GM12878 (cell line): ENCODE measurements around the gene RPS16. TPM values are rescaled to one million over a fixed set of nuclear protein-coding genes. Genes with fewer than 3 reads are reported as not detected.

ENCODE experiments used
- ATF7 ChIP-seq: fragments of 450-650 bp; IDR thresholded peaks from 2 replicates; pipeline ENCODE4 v1.6.1; 2016; ENCODE audit warnings: low read depth, mild to moderate bottlenecking
- BHLHE40 ChIP-seq, 2 experiments: fragments of 450-650 bp in 1 of 2; IDR thresholded peaks; 2 replicates each; pipeline ENCODE4 v1.6.1; 2011 to 2017; ENCODE audit warnings: low read depth in 2 of 2, borderline replicate concordance in 1 of 2, improper control_type of control experiment in 1 of 2, low read length in 1 of 2, mild to moderate bottlenecking in 1 of 2
- BRCA1 ChIP-seq: IDR thresholded peaks from 2 replicates; pipeline ENCODE4 v1.6.1; 2011; ENCODE audit warnings: low read depth, low read length, improper control_type of control experiment
- CTCF ChIP-seq, 3 experiments: IDR thresholded peaks in 2 of 3; conservative IDR thresholded peaks in 1 of 3; 2 replicates each; pipeline ENCODE4 v1.5.1; 2011; ENCODE audit warnings: low read depth in 3 of 3, low read length in 3 of 3, mild to moderate bottlenecking in 3 of 3, control low read depth in 2 of 3, moderate library complexity in 2 of 3, inconsistent platforms in 1 of 3, mixed read lengths in 1 of 3; ENCODE audit not compliant: control insufficient read depth in 2 of 3, insufficient read depth in 1 of 3; ENCODE audit errors: extremely low read depth in 1 of 3
- ETV6 ChIP-seq, 2 experiments: fragments of 450-650 bp in 1 of 2; IDR thresholded peaks in 1 of 2; conservative IDR thresholded peaks in 1 of 2; 2 replicates each; pipeline ENCODE4 v1.6.1; 2014; ENCODE audit warnings: antibody characterized with exemption in 1 of 2, borderline replicate concordance in 1 of 2, low read depth in 1 of 2, mild to moderate bottlenecking in 1 of 2, moderate library complexity in 1 of 2
- EZH2 ChIP-seq: IDR thresholded peaks from 2 replicates; pipeline ENCODE4 v1.6.1; 2012; ENCODE audit warnings: low read depth, mild to moderate bottlenecking, control low read depth, inconsistent platforms, low read length, borderline replicate concordance; ENCODE audit not compliant: control insufficient read depth
- FOS ChIP-seq: IDR thresholded peaks from 3 replicates; pipeline ENCODE4 v1.6.1; 2011; ENCODE audit warnings: borderline replicate concordance; ENCODE audit not compliant: insufficient read length; ENCODE audit errors: extremely low read depth
- FOXM1 ChIP-seq: IDR thresholded peaks from 2 replicates; pipeline ENCODE4 v1.6.1; 2012; ENCODE audit warnings: low read depth, mild to moderate bottlenecking, inconsistent platforms, low read length, moderate library complexity
- KLF5 ChIP-seq: fragments of 450-650 bp; IDR thresholded peaks from 2 replicates; pipeline ENCODE4 v1.6.1; 2014; ENCODE audit warnings: mild to moderate bottlenecking; ENCODE audit not compliant: partially characterized antibody
- PKNOX1 ChIP-seq: fragments of 450-650 bp; IDR thresholded peaks from 2 replicates; pipeline ENCODE4 v1.6.1; 2016; ENCODE audit warnings: mild to moderate bottlenecking
- RBBP5 ChIP-seq: fragments of 200-600 bp; sonication (generic); conservative IDR thresholded peaks from 2 replicates; pipeline ENCODE4 v1.6.1; 2016
- RCOR1 ChIP-seq: conservative IDR thresholded peaks from 2 replicates; pipeline ENCODE4 v1.6.1; 2012; ENCODE audit warnings: low read depth, low read length, improper control_type of control experiment
- SUPT20H ChIP-seq: IDR thresholded peaks from 2 replicates; pipeline ENCODE4 v1.6.1; 2011; ENCODE audit warnings: low read depth, mild to moderate bottlenecking, low read length, moderate library complexity, borderline replicate concordance; ENCODE audit not compliant: control insufficient read depth
- TAF1 ChIP-seq: IDR thresholded peaks from 2 replicates; pipeline ENCODE4 v1.6.1; 2011; ENCODE audit warnings: mild to moderate bottlenecking, low read depth, low read length, borderline replicate concordance
- TCF7 ChIP-seq: IDR thresholded peaks from 2 replicates; pipeline ENCODE4 v1.6.1; 2014; ENCODE audit warnings: antibody characterized with exemption, borderline replicate concordance
- ZBTB11 ChIP-seq: fragments of 450-650 bp; formaldehyde crosslinking; IDR thresholded peaks from 2 replicates; pipeline ENCODE4 v1.5.0; 2022; ENCODE audit warnings: mild to moderate bottlenecking, missing genetic modification characterization
- ZNF207 ChIP-seq: fragments of 450-650 bp; IDR thresholded peaks from 2 replicates; pipeline ENCODE4 v1.6.1; 2014; ENCODE audit warnings: antibody characterized with exemption, mild to moderate bottlenecking, borderline replicate concordance
- polyA plus RNA-seq, 11 experiments: library from polyadenylated mRNA; depleted of rRNA in 4 of 11; unstranded in 6 of 11; stranded (reverse) in 5 of 11; fragments of >200 nt; fragmentation: Nextera tagmentation in 4 of 11; fragmentation: Illumina TruSeq in 1 of 11; extraction: Ambion mirVana in 4 of 11; extraction: Trizol in 1 of 11; gene quantifications; 1 replicate in 1 of 11; 2 replicates in 10 of 11; pipeline versions ENCODE4 v1.2.1 to v1.2.3, GENCODE V29; 2011 to 2016; ENCODE audit warnings: inconsistent platforms in 2 of 11, missing spikeins in 2 of 11, low read depth in 1 of 11
- total RNA-seq, 4 experiments: library from RNA; depleted of rRNA in 3 of 4; stranded (reverse); fragments of >200 nt in 3 of 4; fragmentation: Illumina TruSeq in 1 of 4; extraction: Trizol in 1 of 4; gene quantifications; 2 replicates each; pipeline versions ENCODE4 v1.2.1 to v1.2.3, GENCODE V29; 2013 to 2021
- TF ChIP-seq, protein P1 (sequence below): fragments of 450-650 bp; IDR thresholded peaks from 2 replicates; pipeline ENCODE4 v1.6.1; 2014; ENCODE audit warnings: mild to moderate bottlenecking
- TF ChIP-seq, protein P2 (sequence below): IDR thresholded peaks from 2 replicates; pipeline ENCODE4 v1.6.1; 2011; ENCODE audit warnings: mild to moderate bottlenecking, low read depth, low read length, moderate library complexity; ENCODE audit not compliant: insufficient replicate concordance

RPS16 gene
- total and polyA plus RNA-seq, 10 of the 15 experiments (the other 5 are each of a cell fraction or from before 2014, with no cell fraction given), result 148 to 4,810 (median 2,343) TPM

GRCh38 chr19:39480337-39481228, 44.8 kb upstream of the RPS16 start, which contains the start of gene TIMM50 (continued):
- TF ChIP-seq EZH2 (no peak), FOXM1 (no peak), BHLHE40 (IDR thresholded peaks at IDR 0.05; ENCODE audit: borderline replicate concordance in 1 of 2, low read depth in 2 of 2, low read length in 1 of 2) (peak in 1 of 2 experiments; percentile 62; a peak in 2 of 4 replicates), RCOR1 (no peak), ZNF207 (peak; percentile 60), TAF1 (peak; percentile 94), SUPT20H (no peak), KLF5 (no peak), FOS (no peak), TCF7 (no peak), RBBP5 (no peak), ETV6 (conservative IDR thresholded peaks at IDR 0.05 in 1 of 2, IDR thresholded peaks at IDR 0.05 in 1 of 2; ENCODE audit: borderline replicate concordance in 1 of 2, low read depth in 1 of 2) (no peak), PKNOX1 (no peak), BRCA1 (no peak), CTCF (IDR thresholded peaks at IDR 0.05 in 2 of 3, conservative IDR thresholded peaks at IDR 0.05 in 1 of 3; ENCODE audit: control insufficient read depth in 2 of 3, extremely low read depth in 1 of 3, insufficient read depth in 1 of 3, low read depth in 3 of 3, low read length in 3 of 3) (no peak), ATF7 (no peak), ZBTB11 (CRISPR knock-in tag) (no peak)
- TF ChIP-seq, protein P1, sequence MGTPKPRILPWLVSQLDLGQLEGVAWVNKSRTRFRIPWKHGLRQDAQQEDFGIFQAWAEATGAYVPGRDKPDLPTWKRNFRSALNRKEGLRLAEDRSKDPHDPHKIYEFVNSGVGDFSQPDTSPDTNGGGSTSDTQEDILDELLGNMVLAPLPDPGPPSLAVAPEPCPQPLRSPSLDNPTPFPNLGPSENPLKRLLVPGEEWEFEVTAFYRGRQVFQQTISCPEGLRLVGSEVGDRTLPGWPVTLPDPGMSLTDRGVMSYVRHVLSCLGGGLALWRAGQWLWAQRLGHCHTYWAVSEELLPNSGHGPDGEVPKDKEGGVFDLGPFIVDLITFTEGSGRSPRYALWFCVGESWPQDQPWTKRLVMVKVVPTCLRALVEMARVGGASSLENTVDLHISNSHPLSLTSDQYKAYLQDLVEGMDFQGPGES, result no peak
- TF ChIP-seq, protein P2, sequence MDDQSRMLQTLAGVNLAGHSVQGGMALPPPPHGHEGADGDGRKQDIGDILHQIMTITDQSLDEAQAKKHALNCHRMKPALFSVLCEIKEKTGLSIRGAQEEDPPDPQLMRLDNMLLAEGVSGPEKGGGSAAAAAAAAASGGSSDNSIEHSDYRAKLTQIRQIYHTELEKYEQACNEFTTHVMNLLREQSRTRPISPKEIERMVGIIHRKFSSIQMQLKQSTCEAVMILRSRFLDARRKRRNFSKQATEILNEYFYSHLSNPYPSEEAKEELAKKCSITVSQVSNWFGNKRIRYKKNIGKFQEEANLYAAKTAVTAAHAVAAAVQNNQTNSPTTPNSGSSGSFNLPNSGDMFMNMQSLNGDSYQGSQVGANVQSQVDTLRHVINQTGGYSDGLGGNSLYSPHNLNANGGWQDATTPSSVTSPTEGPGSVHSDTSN, result no peak
